ENCODE results near the gene HSD3B7.

HSD3B7 gene

DNA sequence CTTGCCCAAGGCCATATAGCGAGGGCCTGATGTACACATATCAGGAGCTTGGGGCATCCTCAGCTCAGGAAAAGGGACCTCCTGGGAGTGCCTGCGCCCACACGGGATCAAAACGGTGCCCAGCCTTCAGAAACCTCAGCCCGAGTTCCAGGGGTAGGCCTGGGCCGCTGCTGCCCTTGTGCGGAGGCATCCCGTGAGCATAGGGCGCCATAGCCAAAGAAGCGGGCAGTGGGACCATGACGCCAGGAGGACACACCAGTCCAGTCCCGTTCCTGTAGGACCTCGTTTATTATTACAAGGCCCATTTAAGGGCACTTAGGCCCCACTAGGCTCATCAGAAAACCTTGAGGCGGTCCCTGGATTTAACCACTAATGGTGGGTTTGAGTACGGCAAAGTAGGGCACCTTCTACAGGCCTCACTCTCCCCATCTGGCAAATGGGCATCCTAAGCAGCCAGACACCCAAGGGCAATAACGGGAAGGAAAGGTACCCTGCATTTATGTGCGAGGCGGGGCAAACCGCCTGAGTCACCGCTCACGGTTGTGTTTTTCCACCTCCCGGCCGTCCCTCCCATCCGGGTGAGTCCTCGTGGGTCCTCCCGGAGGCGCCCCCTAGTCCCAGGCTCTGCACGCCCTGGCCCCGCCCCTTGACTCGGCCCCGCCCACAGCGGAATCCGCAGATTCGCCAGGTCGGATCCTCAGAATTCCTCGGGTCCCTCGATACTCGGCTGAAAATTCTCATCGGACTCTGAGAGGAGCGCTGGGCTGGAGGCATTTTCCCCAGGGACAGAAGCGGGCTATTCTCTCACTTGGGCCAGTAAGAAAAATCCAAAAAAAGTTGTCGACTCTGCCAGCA, 28.2 kb upstream of the HSD3B7 start:
- DNase-seq (ENCODE audit: low read depth in 2 of 3, low spot score in 2 of 3), result peak; percentile 80 to 93 (median 86)

DNA sequence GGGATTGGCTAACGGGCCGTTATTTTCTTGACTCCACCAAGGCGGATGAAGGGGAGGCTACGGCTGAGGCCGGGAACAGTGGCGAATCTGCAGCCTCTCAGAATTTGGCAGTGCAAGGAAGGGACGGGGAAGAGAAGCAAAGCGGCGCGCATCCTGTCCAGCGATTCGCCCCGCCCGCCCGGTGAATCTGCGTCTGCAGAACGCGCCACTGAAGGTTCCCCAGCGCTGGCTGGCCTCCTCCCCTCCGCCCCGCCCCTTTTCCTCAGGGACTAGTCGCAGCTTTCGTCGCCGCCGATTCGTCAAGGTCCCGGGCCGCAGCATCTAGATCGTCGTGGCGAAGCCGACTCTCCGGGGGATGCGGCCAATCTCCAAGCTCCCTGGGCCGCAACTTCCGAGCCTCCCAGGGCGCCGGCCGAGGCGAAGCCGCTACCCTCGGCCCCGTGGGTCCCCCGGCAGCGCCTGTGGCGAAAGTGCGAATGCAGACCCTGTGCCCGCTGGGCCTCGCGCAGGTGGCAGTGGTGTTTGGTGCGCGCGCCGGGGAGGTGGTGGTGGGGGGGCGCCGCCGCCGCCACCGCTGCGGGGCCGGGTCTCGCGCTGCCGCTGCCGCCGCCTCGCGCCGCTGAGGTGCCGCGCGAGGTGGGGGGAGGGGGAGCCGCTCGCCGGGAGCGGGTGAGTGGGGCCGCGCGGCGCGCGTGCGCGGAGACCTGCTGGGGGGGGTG, 27.4 kb upstream of the HSD3B7 start, which contains the start of gene SETD1A:
Gene SETD1A (plus strand): TSS at position 299 of the 719 bp plus-strand sequence. CDS start 978 bp downstream, outside the sequence.
- peak; percentile 89 to 97 (median 95) for DNase-seq (ENCODE audit: low read depth in 2 of 3, low spot score in 2 of 3)

DNA sequence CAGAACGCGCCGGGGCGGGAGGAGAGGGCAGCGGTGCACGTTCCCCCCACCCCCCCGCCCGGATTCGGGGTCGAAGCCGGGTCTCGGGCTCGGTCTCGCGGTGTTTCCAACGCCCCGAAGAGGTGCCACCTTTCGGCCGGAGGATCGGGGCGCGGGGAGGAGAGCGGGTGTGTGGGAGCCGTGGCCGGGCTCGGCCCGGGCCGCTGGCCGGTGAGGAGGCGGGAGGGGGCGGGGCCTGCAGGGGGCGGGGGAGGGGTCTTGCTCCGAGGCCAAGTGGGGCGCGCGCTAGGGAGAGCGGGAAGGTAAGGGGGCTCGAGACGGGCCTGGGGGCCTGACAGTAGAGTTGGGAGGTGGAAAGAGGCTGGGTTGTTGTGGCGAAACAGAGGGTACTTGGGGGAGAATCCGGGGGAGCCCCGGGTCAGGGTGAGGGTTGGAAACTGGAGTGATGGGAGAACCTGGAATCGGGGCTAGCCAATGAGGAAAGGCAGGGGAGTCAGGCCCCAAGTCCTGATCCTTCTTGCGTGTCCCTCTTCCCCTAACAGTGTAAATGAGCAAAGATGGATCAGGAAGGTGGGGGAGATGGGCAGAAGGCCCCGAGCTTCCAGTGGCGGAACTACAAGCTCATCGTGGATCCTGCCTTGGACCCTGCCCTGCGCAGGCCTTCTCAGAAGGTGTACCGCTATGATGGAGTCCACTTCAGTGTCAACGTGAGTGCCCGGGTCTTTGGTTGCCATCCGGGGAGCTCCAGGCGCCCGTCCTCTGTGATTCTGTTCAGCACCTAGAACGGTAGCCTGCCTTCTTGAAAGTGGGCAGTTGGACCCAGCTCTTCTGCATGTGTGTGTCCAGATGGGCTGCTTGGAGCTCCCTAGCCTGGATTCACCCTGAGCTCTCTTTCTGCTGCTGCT, 26.6 kb upstream of the HSD3B7 start:
- no peak for DNase-seq (ENCODE audit: low read depth in 2 of 3, low spot score in 2 of 3)

DNA sequence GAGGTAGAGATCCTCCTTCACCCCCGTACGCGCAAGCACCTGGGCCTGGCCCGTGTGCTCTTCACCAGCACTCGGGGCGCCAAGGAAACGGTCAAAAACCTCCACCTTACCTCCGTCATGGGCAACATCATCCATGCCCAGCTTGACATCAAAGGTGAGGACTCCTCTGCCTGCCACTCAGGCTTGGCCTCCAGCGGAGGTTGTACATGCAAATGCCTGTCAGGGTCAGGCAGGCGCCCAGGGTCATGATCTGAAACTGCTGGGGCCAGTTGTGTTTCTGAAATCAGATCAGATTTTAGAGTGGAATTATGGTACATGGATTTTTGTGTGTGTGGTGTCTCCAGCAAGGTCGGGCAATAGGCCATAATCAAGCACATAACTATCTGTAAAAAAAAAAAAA, 23.6 kb upstream of the HSD3B7 start:
- no peak for DNase-seq (ENCODE audit: low read depth in 2 of 3, low spot score in 2 of 3)

DNA sequence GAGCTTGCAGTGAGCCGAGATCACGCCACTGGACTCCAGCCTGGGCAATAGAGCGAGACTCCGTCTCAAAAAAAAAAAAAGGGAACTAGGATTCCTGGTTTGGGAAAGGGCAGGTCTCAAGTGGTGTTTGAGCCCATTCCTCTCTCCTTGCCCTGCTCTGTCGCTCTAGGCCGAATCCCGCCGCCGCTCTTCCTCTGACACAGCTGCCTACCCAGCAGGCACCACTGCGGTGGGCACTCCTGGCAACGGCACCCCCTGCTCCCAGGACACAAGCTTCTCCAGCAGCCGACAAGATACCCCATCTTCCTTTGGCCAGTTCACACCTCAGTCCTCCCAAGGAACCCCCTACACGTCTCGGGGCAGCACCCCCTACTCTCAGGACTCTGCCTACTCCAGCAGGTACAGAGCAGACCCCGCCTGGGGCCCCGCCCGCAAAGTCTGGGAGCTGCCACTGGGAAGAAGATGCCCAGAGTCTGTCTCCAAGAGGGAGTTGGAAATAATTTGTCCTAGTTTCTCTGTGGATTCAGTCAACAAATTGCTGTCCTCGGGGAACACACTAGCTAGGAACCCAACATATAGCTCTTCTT, 21.0 kb upstream of the HSD3B7 start:
- no peak for DNase-seq (ENCODE audit: low read depth in 2 of 3, low spot score in 2 of 3)

DNA sequence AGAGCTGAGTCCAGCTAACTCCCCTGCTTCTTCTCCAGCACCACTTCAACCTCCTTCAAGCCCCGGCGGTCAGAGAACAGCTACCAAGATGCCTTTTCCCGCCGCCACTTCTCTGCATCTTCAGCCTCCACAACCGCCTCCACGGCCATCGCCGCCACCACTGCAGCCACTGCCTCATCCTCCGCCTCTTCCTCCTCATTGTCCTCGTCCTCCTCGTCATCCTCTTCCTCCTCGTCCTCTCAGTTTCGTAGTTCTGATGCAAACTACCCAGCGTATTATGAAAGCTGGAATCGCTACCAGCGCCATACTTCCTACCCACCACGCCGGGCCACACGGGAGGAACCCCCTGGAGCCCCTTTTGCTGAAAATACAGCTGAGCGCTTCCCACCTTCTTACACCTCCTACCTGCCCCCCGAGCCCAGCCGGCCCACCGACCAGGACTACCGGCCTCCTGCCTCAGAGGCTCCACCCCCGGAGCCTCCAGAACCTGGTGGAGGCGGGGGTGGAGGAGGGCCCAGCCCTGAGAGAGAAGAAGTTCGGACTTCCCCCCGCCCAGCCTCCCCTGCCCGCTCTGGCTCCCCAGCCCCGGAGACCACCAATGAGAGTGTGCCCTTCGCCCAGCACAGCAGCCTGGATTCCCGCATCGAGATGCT, 20.3 kb upstream of the HSD3B7 start:
- DNase-seq (ENCODE audit: low read depth in 2 of 3, low spot score in 2 of 3), result no peak

DNA sequence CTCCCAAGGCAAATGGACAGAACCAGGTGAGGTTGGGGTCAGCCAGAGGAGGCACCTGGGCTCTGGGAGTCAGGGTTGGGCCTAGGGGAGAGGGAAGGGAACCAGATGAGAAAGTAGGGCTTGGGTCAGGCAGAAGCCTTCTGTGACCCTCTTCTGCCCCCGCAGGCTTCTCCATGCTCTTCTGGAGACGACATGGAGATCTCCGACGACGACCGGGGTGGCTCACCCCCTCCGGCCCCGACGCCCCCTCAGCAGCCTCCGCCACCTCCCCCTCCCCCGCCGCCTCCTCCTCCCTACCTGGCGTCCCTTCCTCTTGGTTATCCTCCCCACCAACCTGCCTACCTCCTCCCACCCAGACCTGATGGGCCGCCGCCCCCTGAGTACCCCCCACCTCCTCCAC, 19.6 kb upstream of the HSD3B7 start:
- DNase-seq (ENCODE audit: low read depth in 2 of 3, low spot score in 2 of 3), result no peak

DNA sequence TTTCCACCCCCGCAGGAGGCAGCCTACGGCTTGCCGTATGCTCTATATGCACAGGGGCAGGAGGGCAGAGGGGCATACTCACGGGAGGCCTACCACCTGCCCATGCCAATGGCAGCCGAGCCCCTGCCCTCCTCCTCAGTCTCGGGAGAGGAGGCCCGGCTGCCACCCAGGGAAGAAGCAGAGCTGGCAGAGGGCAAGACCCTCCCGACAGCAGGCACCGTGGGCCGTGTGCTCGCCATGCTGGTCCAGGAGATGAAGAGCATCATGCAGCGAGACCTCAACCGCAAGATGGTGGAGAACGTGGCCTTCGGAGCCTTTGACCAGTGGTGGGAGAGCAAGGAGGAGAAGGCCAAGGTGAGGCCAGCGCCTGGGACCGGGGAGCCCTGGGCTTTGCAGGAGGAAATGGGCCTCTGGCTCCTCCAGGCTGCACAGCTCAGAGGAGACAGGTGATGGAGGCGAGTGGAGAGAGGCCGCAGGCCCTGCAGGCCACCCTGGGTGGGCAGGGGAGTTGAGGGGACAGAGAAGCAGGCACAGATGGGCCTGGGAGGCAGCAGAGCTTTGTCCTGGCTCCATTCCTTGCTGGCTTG, 18.9 kb upstream of the HSD3B7 start:
- DNase-seq (ENCODE audit: low read depth in 2 of 3, low spot score in 2 of 3), result no peak

DNA sequence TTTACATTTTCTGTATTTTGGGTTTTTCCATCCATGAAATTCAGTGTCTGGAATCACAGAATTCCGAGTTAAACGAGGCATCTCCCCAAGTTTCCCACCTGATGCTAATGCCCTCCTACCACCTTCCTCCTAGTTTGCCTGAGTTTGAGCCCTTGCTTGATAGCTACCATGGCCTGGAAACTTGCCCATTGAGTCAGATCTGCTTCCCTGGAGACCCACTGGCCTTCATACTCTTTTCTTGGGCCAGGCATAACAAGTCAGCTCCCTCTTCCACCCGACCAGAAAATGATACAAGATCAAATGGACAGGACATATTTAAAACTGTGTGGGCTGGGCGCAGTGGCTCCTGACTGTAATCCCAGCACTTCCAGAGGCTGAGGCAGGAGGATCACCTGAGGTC, 17.2 kb upstream of the HSD3B7 start:
- DNase-seq (ENCODE audit: low read depth in 2 of 3, low spot score in 2 of 3), result no peak

DNA sequence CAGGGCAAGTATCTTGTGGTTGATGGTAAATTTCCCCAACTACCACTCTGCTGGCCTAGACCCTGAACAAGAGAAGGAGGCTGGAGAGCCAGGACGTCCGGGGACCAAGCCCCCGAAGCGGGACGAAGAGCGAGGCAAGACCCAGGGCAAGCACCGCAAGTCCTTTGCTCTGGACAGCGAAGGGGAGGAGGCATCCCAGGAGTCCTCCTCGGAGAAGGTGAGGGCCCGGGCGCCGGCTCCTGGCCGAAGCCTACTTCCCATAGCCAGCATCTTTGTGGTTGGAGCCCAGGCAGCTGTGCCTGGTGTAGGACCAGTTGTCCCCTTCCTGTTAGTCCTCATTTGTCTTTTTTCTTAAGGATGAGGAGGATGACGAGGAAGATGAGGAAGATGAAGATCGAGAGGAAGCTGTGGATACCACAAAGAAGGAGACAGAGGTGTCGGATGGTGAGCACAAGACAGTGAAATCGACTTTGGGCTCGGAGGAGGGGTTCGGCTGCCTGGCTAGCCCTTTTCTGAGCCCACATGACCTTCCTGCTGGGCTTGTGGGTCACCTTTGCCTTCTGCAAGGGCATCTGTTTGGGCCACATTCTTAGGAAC, 15.7 kb upstream of the HSD3B7 start:
- no peak for DNase-seq (ENCODE audit: low read depth in 2 of 3, low spot score in 2 of 3)

DNA sequence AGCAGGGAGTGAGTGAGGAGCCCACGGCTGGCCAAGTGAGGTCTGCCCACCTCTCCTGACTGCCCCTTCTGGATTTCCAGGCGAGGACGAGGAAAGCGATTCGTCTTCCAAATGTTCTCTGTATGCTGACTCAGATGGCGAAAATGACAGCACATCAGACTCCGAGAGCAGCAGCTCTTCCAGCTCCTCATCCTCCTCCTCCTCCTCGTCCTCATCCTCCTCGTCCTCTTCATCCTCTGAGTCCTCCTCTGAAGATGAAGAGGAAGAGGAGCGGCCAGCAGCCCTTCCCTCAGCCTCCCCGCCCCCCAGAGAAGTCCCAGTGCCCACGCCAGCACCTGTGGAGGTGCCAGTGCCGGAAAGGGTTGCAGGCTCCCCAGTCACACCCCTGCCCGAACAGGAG, 13.7 kb upstream of the HSD3B7 start:
- no peak for DNase-seq (ENCODE audit: low read depth in 2 of 3, low spot score in 2 of 3)

DNA sequence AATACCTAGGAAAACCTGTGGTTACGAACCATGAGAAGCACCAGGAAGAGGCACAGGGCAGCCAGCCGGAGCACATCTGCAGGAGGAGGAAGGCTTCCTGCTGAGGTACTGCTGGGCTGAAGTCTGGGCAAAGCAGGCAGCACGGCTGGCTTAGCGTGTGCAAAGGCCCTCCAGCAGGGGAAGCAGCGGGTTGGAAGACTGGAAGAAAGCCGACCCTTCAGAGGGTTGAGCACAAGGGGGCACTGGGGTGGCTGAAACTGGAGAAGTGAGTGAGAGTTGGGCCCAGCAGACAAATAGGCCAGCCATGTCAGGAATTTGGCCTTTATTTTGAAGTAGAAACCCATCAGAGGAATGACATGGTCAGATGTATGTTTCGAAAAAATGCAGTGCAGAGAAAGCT, 12.1 kb upstream of the HSD3B7 start:
- DNase-seq (ENCODE audit: low read depth in 2 of 3, low spot score in 2 of 3), result no peak

DNA sequence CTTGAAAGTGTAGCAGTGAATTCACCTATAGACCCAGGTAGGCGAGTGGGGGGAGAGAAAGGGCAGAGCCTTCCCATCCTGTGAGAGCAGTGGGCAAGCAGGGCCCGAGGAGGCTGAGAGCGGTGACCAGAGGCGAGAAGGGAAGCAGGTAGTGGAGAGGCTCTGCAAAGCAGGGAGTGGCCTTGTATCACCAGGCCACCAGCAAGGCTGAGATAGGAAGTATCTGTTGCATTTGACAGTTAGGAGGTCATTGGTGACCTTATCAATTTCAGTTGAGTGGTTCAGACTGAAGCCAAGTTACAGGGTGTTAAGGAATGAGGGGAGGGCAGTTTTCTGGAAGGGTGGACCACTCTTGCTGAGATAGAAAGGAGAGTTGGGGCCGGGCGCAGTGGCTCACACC, 10.7 kb upstream of the HSD3B7 start:
- no peak for DNase-seq (ENCODE audit: low read depth in 2 of 3, low spot score in 2 of 3)

DNA sequence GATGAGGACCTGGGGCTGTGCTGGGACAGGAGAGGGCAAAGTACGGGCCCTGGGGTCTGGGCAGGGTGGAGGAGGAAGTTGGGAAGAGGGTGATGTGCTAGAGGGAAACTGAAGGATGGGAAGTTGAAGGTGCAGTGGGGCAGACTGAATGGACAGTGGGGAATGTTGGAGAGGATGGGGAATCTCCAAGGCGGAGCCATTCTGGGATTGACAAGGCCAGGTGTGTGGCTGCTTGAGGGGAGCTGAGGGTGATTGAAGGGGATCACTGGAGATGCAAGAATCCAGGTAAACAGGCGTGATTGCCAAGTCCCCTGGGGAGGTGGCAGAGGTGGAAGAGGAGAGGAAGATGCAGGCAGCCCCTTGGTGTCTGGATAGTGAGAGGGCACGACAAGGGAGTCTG, 8.5 kb upstream of the HSD3B7 start:
- no peak for DNase-seq (ENCODE audit: low read depth in 2 of 3, low spot score in 2 of 3)

DNA sequence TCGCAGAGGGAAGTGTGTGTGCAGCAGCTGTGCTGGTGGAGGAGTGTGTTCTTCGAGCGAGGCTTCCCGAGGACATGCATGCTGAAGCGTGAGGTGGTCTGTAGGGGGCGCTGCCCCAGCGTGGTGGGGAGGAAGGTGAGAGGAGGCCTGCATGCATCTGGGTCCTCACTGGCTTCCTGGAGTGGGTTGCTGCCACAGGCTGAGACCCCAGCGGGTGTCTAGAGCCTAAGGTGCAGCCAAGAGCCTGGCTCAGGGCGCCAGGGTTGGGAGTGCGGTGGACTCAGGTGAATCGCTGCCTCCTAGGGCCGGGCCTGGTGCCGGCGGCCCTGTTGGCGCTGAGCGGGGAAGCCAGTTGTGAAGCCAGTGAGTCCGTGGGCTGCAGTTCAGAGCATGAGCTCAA, 7.5 kb upstream of the HSD3B7 start:
- DNase-seq (ENCODE audit: low read depth in 2 of 3, low spot score in 2 of 3), result no peak

DNA sequence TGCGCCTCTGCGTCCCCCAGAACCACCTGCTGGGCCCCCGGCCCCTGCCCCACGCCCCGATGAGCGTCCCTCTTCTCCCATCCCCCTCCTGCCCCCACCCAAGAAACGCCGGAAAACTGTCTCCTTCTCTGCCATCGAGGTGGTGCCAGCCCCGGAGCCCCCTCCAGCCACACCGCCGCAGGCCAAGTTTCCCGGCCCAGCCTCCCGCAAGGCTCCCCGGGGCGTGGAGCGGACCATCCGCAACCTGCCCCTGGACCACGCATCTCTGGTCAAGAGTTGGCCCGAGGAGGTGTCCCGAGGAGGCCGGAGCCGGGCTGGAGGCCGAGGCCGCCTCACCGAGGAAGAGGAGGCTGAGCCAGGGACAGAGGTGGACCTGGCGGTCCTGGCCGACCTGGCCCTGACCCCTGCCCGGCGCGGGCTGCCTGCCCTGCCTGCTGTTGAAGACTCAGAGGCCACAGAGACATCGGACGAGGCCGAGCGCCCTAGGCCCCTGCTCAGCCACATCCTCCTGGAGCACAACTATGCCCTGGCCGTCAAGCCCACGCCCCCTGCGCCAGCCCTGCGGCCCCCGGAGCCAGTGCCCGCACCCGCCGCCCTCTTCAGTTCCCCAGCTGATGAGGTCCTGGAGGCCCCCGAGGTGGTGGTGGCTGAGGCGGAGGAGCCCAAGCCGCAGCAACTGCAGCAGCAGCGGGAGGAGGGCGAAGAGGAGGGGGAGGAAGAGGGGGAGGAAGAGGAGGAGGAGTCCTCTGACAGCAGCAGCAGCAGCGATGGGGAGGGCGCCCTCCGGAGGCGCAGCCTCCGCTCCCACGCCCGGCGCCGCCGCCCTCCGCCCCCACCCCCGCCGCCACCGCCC, 5.6 kb upstream of the HSD3B7 start:
- DNase-seq (ENCODE audit: low read depth in 2 of 3, low spot score in 2 of 3), result no peak

DNA sequence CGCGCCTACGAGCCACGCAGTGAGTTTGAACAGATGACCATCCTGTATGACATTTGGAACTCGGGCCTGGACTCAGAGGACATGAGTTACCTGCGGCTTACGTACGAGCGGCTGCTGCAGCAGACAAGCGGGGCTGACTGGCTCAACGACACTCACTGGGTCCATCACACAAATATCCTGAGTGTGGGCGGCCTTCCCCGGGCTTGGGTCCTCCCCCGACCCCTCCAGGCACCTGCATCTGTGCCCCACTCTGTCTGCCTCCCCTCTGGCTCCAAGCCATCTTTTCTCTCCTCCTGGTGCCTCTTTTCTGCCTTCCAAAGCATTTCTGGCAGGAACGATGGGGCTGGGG, 5.0 kb upstream of the HSD3B7 start:
- DNase-seq (ENCODE audit: low read depth in 2 of 3, low spot score in 2 of 3), result no peak

DNA sequence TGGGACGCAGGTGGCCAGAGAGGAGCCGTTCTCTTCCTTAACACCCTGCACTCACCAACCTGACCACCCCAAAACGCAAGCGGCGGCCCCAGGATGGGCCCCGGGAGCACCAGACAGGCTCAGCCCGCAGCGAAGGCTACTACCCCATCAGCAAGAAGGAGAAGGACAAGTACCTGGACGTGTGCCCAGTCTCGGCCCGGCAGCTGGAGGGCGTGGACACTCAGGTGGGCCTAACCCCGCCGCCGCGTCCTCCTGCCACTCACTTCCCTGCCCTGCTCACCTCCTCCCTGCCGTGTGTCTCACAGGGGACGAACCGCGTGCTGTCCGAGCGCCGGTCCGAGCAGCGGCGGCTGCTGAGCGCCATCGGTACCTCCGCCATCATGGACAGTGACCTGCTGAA, 4.6 kb upstream of the HSD3B7 start:
- no peak for DNase-seq (ENCODE audit: low read depth in 2 of 3, low spot score in 2 of 3)

DNA sequence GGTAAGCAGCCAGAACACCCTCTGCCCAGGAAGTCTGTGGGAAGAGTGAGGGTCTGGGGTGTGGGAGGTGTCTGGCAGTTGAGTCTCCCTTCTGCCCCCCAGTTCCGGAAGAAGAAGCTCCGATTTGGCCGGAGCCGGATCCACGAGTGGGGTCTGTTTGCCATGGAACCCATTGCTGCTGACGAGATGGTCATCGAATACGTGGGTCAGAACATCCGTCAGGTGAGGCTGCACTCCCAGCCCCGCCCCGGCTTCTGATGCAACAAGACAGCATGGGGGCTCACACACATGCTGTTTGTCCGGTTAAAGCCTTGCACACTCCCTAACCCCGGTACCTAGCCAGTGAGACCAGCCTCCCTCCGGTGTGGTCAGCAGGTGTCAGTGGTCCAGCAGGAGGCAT, 4.0 kb upstream of the HSD3B7 start:
- DNase-seq (ENCODE audit: low read depth in 2 of 3, low spot score in 2 of 3), result no peak
